HepG2 (cell line): ENCODE measurements around the gene OR2AG2.

Experiments used
- ATM ChIP-seq: fragments of 450-650 bp; IDR thresholded peaks from 2 replicates; pipeline ENCODE4 v1.7.1; 2017; ENCODE audit warnings: mild to moderate bottlenecking, borderline replicate concordance
- CAMTA2 ChIP-seq: sonication (generic); formaldehyde crosslinking; IDR thresholded peaks from 2 replicates; pipeline ENCODE4 v1.4.0; 2020; ENCODE audit warnings: mild to moderate bottlenecking, missing genetic modification reagents, borderline replicate concordance
- EHMT2 ChIP-seq: fragments of 200-600 bp; sonication (generic); IDR thresholded peaks from 2 replicates; pipeline ENCODE4 v1.7.0; 2017; ENCODE audit warnings: antibody characterized with exemption, low read depth, low read length, borderline replicate concordance
- GZF1 ChIP-seq: sonication (generic); formaldehyde crosslinking; IDR thresholded peaks from 2 replicates; pipeline ENCODE4 v1.5.1; 2020; ENCODE audit warnings: mild to moderate bottlenecking, missing genetic modification reagents
- MED8 ChIP-seq: sonication (generic); formaldehyde crosslinking; IDR thresholded peaks from 2 replicates; pipeline ENCODE4 v1.8.1; 2023; ENCODE audit warnings: mild to moderate bottlenecking, missing genetic modification reagents; ENCODE audit not compliant: insufficient replicate concordance
- MIXL1 ChIP-seq: IDR thresholded peaks from 2 replicates; pipeline ENCODE4 v1.6.1; 2016
- NFYC ChIP-seq: IDR thresholded peaks from 2 replicates; pipeline ENCODE4 v1.6.1; 2016; ENCODE audit warnings: missing genetic modification reagents, missing compliant biosample characterization
- NR2C2 ChIP-seq: sonication (generic); formaldehyde crosslinking; IDR thresholded peaks from 2 replicates; pipeline ENCODE4 v1.4.0; 2020; ENCODE audit warnings: missing genetic modification reagents, mild to moderate bottlenecking, moderate library complexity, borderline replicate concordance
- PCBP1 ChIP-seq: fragments of 200-400 bp; formaldehyde crosslinking; IDR thresholded peaks from 2 replicates; pipeline ENCODE4 v1.6.1; 2017; ENCODE audit warnings: mild to moderate bottlenecking, low read depth, low read length, borderline replicate concordance
- SIN3A ChIP-seq: IDR thresholded peaks from 2 replicates; pipeline ENCODE4 v1.6.1; 2011; ENCODE audit warnings: low read depth, mild to moderate bottlenecking, control low read depth, low read length, borderline replicate concordance
- YY1 ChIP-seq: IDR thresholded peaks from 2 replicates; pipeline ENCODE4 v1.6.1; 2011; ENCODE audit warnings: low read length, low read depth, moderate library complexity, mild to moderate bottlenecking; ENCODE audit not compliant: insufficient read depth, insufficient replicate concordance
- TF ChIP-seq, protein P1 (sequence below): sonication (generic); formaldehyde crosslinking; IDR thresholded peaks from 2 replicates; pipeline ENCODE4 v1.5.0; 2020; ENCODE audit warnings: mild to moderate bottlenecking, missing genetic modification reagents, moderate library complexity
- TF ChIP-seq, protein P2 (sequence below): sonication (generic); formaldehyde crosslinking; IDR thresholded peaks from 2 replicates; pipeline ENCODE4 v1.4.0; 2020; ENCODE audit warnings: missing genetic modification reagents
- TF ChIP-seq, protein P3 (sequence below): IDR thresholded peaks from 2 replicates; pipeline ENCODE4 v1.6.1; 2012; ENCODE audit warnings: inconsistent platforms

DNA sequence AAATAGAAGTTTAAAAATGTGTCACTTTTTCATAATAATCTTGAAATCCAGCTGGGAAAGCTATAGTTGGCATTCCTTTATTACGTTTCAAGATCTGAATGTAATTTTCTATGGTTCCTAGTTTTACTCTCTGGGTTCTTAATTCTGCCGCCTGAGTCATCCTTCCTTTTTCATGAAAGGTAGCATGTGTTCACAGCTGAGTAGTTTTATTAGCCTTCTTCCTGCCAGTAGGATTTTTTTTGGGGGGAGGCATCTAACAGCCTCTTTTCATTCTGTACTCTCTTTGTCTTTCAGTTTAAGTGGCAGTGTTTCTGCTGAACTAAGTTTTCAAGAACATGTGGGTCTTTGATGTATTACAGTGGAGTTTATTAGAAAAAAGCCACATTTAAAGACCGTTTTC, 36.5 kb downstream of the OR2AG2 start:
- TF ChIP-seq ATM = no peak
- TF ChIP-seq, protein P1, sequence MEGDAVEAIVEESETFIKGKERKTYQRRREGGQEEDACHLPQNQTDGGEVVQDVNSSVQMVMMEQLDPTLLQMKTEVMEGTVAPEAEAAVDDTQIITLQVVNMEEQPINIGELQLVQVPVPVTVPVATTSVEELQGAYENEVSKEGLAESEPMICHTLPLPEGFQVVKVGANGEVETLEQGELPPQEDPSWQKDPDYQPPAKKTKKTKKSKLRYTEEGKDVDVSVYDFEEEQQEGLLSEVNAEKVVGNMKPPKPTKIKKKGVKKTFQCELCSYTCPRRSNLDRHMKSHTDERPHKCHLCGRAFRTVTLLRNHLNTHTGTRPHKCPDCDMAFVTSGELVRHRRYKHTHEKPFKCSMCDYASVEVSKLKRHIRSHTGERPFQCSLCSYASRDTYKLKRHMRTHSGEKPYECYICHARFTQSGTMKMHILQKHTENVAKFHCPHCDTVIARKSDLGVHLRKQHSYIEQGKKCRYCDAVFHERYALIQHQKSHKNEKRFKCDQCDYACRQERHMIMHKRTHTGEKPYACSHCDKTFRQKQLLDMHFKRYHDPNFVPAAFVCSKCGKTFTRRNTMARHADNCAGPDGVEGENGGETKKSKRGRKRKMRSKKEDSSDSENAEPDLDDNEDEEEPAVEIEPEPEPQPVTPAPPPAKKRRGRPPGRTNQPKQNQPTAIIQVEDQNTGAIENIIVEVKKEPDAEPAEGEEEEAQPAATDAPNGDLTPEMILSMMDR = no peak
- no peak for TF ChIP-seq YY1
- no peak for TF ChIP-seq PCBP1
- TF ChIP-seq EHMT2 = no peak
- no peak for TF ChIP-seq NR2C2 (CRISPR knock-in tag)
- no peak for TF ChIP-seq MIXL1 (CRISPR knock-in tag)
- TF ChIP-seq NFYC (CRISPR knock-in tag) = no peak
- no peak for TF ChIP-seq CAMTA2 (CRISPR knock-in tag)
- TF ChIP-seq MED8 (CRISPR knock-in tag) = no peak
- no peak for TF ChIP-seq SIN3A
- TF ChIP-seq, protein P2, sequence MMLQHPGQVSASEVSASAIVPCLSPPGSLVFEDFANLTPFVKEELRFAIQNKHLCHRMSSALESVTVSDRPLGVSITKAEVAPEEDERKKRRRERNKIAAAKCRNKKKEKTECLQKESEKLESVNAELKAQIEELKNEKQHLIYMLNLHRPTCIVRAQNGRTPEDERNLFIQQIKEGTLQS = no peak
- TF ChIP-seq, protein P3, sequence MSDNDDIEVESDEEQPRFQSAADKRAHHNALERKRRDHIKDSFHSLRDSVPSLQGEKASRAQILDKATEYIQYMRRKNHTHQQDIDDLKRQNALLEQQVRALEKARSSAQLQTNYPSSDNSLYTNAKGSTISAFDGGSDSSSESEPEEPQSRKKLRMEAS = no peak
- no peak for TF ChIP-seq GZF1
